RPMI7951 (cell line): ENCODE results near the gene NT5C1A. TPM values are rescaled to one million over a fixed set of nuclear protein-coding genes. Genes with fewer than 3 reads are reported as not detected.
A peak's percentile ranks its signal among the peaks of the same experiment; 100 is the strongest.

Source experiments
- DNase-seq: peaks from one replicate; pipeline ENCODE4 v3.0.0-alpha.2; 2012; ENCODE audit warnings: low read depth
- total RNA-seq: library from RNA; depleted of rRNA; stranded (reverse); fragments of >200 nt; shearing (Covaris generic); gene quantifications from 2 replicates; pipeline ENCODE4 v1.2.3, GENCODE V29; 2014

NT5C1A gene
- total RNA-seq, 1 experiment from 2014 or later = not detected

GRCh38 chr1:39690225-39690624 lies 18.3 kb upstream of the NT5C1A start:
- no peak for DNase-seq

GRCh38 chr1:39689635-39690034 lies 17.7 kb upstream of the NT5C1A start:
- no peak for DNase-seq

GRCh38 chr1:39689214-39689613 lies 17.3 kb upstream of the NT5C1A start:
- no peak for DNase-seq

- DNase-seq = no peak
Measured at GRCh38 chr1:39688706-39689105, 16.8 kb upstream of the NT5C1A start.

GRCh38 chr1:39687243-39687642 lies 15.3 kb upstream of the NT5C1A start:
- DNase-seq = no peak

- no peak for DNase-seq
Measured at GRCh38 chr1:39685071-39685470, 13.2 kb upstream of the NT5C1A start.

- no peak for DNase-seq
Measured at GRCh38 chr1:39684313-39684664, 12.4 kb upstream of the NT5C1A start.

- DNase-seq = no peak
Measured at GRCh38 chr1:39683591-39684312, 11.8 kb upstream of the NT5C1A start.

- no peak for DNase-seq
Measured at GRCh38 chr1:39681999-39682398, 10.1 kb upstream of the NT5C1A start.

GRCh38 chr1:39681294-39681693 lies 9.4 kb upstream of the NT5C1A start:
- no peak for DNase-seq

GRCh38 chr1:39680751-39681150 lies 8.8 kb upstream of the NT5C1A start:
- DNase-seq = no peak

- peak; percentile 45 for DNase-seq
Measured at GRCh38 chr1:39679821-39680220, 7.9 kb upstream of the NT5C1A start.

GRCh38 chr1:39678889-39679288 lies 7.0 kb upstream of the NT5C1A start:
- DNase-seq = no peak

- DNase-seq = no peak
Measured at GRCh38 chr1:39677645-39678044, 5.7 kb upstream of the NT5C1A start.

- peak; percentile 86 for DNase-seq
Measured at GRCh38 chr1:39676948-39677548, 5.1 kb upstream of the NT5C1A start.

GRCh38 chr1:39675220-39675619 lies 3.3 kb upstream of the NT5C1A start:
- DNase-seq = peak; percentile 20

GRCh38 chr1:39673215-39673614 lies 1.3 kb upstream of the NT5C1A start:
- DNase-seq = no peak

- no peak for DNase-seq
Measured at GRCh38 chr1:39672551-39672947, 642 bp upstream of the NT5C1A start.

- DNase-seq = no peak
Measured at GRCh38 chr1:39671433-39671792, 494 bp downstream of the NT5C1A start.

- no peak for DNase-seq
Measured at GRCh38 chr1:39670689-39671088, 1.2 kb downstream of the NT5C1A start.

GRCh38 chr1:39668894-39669293 lies 3.0 kb downstream of the NT5C1A start:
- no peak for DNase-seq

GRCh38 chr1:39668111-39668510 lies 3.8 kb downstream of the NT5C1A start:
- DNase-seq = no peak

GRCh38 chr1:39666772-39667171 lies 5.1 kb downstream of the NT5C1A start:
- DNase-seq = no peak

- no peak for DNase-seq
Measured at GRCh38 chr1:39663559-39663958, 8.3 kb downstream of the NT5C1A start.
